Mammary epithelial cell (primary cell): ENCODE results near the gene STAC2.
"Not testable (repeated sequence)": the region's sequence is repeated elsewhere in the genome, so short reads cannot be mapped to it uniquely, and the experiment has no call there.

Source experiments
- EZH2 ChIP-seq: IDR thresholded peaks from 2 replicates; pipeline ENCODE4 v1.6.1; 2012; ENCODE audit warnings: low read length, inconsistent platforms, borderline replicate concordance
- TF ChIP-seq, protein P1 (sequence below), 2 donors: IDR thresholded peaks in 1 of 2; conservative IDR thresholded peaks in 1 of 2; 2 replicates each; pipeline ENCODE4 v1.5.1; 2011 to 2012; ENCODE audit warnings: inconsistent platforms in 2 of 2, low read length in 2 of 2, mild to moderate bottlenecking in 2 of 2, control low read depth in 1 of 2, low read depth in 1 of 2; ENCODE audit not compliant: insufficient read depth in 1 of 2; ENCODE audit errors: extremely low read depth in 1 of 2

DNA sequence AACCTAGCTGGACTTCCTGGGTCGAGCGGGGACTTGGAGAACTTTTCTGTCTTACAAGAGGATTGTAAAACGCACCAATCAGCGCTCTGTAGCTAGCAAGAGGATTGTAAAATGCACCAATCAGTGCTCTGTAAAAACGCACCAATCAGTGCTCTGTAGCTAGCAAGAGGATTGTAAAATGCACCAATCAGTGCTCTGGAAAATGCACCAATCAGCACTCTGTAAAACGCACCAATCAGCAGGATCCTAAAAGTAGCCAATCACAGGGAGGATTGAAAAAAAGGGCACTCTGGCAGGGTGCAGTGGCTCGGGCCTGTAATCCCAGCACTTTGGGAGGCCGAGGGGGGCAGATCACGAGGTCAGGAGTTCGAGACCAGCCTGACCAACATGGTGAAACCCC is 57.2 kb downstream of the STAC2 start:
- TF ChIP-seq, protein P1, sequence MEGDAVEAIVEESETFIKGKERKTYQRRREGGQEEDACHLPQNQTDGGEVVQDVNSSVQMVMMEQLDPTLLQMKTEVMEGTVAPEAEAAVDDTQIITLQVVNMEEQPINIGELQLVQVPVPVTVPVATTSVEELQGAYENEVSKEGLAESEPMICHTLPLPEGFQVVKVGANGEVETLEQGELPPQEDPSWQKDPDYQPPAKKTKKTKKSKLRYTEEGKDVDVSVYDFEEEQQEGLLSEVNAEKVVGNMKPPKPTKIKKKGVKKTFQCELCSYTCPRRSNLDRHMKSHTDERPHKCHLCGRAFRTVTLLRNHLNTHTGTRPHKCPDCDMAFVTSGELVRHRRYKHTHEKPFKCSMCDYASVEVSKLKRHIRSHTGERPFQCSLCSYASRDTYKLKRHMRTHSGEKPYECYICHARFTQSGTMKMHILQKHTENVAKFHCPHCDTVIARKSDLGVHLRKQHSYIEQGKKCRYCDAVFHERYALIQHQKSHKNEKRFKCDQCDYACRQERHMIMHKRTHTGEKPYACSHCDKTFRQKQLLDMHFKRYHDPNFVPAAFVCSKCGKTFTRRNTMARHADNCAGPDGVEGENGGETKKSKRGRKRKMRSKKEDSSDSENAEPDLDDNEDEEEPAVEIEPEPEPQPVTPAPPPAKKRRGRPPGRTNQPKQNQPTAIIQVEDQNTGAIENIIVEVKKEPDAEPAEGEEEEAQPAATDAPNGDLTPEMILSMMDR (conservative IDR thresholded peaks at IDR 0.05 in 1 of 2, IDR thresholded peaks at IDR 0.05 in 1 of 2; ENCODE audit: extremely low read depth in 1 of 2, insufficient read depth in 1 of 2, low read depth in 1 of 2, low read length in 2 of 2), result not testable (repeated sequence)
- not testable (repeated sequence) for TF ChIP-seq EZH2
